Measurements from ENCODE around the gene FRRS1.

Gene FRRS1

GRCh38 chr1:99662539-99663080 is 103.8 kb downstream of the FRRS1 start:
- no peaks in the 10 kb centered on the region for H3K9me2 ChIP-seq (replicated peaks; ENCODE audit: insufficient read depth, low read length)
- H3K9ac ChIP-seq (ENCODE audit: low read length): no peak overlapping the region
- H3K27me3 ChIP-seq (ENCODE audit: low read length): no peaks in the 10 kb centered on the region
- H3F3A ChIP-seq (ENCODE audit: insufficient read depth): no peaks in the 10 kb centered on the region
- no peak overlapping the region for H2AFZ ChIP-seq (ENCODE audit: low read depth, low read length, severe bottlenecking)
- H3K4me2 ChIP-seq (ENCODE audit: low read depth, low read length, poor library complexity, severe bottlenecking): no peak overlapping the region
- TF ChIP-seq CTCF (IDR thresholded peaks at IDR 0.05; ENCODE audit: insufficient read depth, low read length, poor library complexity, severe bottlenecking): no peak
- no peak for TF ChIP-seq EZH2phosphoT487 (conservative IDR thresholded peaks at IDR 0.05; ENCODE audit: low read length)
- no peaks in the 10 kb centered on the region for H3K79me2 ChIP-seq (ENCODE audit: insufficient read depth, low read length)
- H3K9me3 ChIP-seq (ENCODE audit: insufficient read depth, low read length): no peaks in the 10 kb centered on the region
- no peak overlapping the region for H3K27ac ChIP-seq (ENCODE audit: low read depth, low read length)
- no peaks in the 10 kb centered on the region for H3K36me3 ChIP-seq (ENCODE audit: low read length)
- no peak overlapping the region for H3K4me3 ChIP-seq (ENCODE audit: insufficient read depth, low read length, poor library complexity, severe bottlenecking)
- no peaks in the 10 kb centered on the region for H4K20me1 ChIP-seq (ENCODE audit: low read depth, low read length)

GRCh38 chr1:99661780-99662179 is 104.7 kb downstream of the FRRS1 start:
- no peak overlapping the region for H3K27ac ChIP-seq (ENCODE audit: low read depth, low read length)
- no peaks in the 10 kb centered on the region for H3K36me3 ChIP-seq (ENCODE audit: low read length)
- no peak overlapping the region for H3K4me3 ChIP-seq (ENCODE audit: insufficient read depth, low read length, poor library complexity, severe bottlenecking)
- no peaks in the 10 kb centered on the region for H3K9me3 ChIP-seq (ENCODE audit: insufficient read depth, low read length)
- H4K20me1 ChIP-seq (ENCODE audit: low read depth, low read length): no peaks in the 10 kb centered on the region
- H3F3A ChIP-seq (ENCODE audit: insufficient read depth): no peaks in the 10 kb centered on the region
- H3K4me2 ChIP-seq (ENCODE audit: low read depth, low read length, poor library complexity, severe bottlenecking): no peak overlapping the region
- no peak overlapping the region for H2AFZ ChIP-seq (ENCODE audit: low read depth, low read length, severe bottlenecking)
- no peaks in the 10 kb centered on the region for H3K27me3 ChIP-seq (ENCODE audit: low read length)
- no peak for TF ChIP-seq CTCF (IDR thresholded peaks at IDR 0.05; ENCODE audit: insufficient read depth, low read length, poor library complexity, severe bottlenecking)
- TF ChIP-seq EZH2phosphoT487 (conservative IDR thresholded peaks at IDR 0.05; ENCODE audit: low read length): no peak
- H3K79me2 ChIP-seq (ENCODE audit: insufficient read depth, low read length): no peaks in the 10 kb centered on the region
- no peak overlapping the region for H3K9ac ChIP-seq (ENCODE audit: low read length)
- H3K9me2 ChIP-seq (replicated peaks; ENCODE audit: insufficient read depth, low read length): no peaks in the 10 kb centered on the region

- Histone ChIP-seq H2AFZ (ENCODE audit: low read depth, low read length, severe bottlenecking) (no peak overlapping the region), H3K9ac (ENCODE audit: low read length) (no peak overlapping the region), H3K36me3 (ENCODE audit: low read length) (no peaks in the 10 kb centered on the region), H3K27ac (ENCODE audit: low read depth, low read length) (no peak overlapping the region), H3K27me3 (ENCODE audit: low read length) (no peaks in the 10 kb centered on the region), H3K79me2 (ENCODE audit: insufficient read depth, low read length) (no peaks in the 10 kb centered on the region), H3K9me3 (ENCODE audit: insufficient read depth, low read length) (no peaks in the 10 kb centered on the region), H3K4me2 (ENCODE audit: low read depth, low read length, poor library complexity, severe bottlenecking) (no peak overlapping the region), H3K4me3 (ENCODE audit: insufficient read depth, low read length, poor library complexity, severe bottlenecking) (no peak overlapping the region), H4K20me1 (ENCODE audit: low read depth, low read length) (no peaks in the 10 kb centered on the region), H3K9me2 (replicated peaks; ENCODE audit: insufficient read depth, low read length) (no peaks in the 10 kb centered on the region), H3F3A (ENCODE audit: insufficient read depth) (no peaks in the 10 kb centered on the region)
- TF ChIP-seq CTCF (IDR thresholded peaks at IDR 0.05; ENCODE audit: insufficient read depth, low read length, poor library complexity, severe bottlenecking): no peak
- TF ChIP-seq EZH2phosphoT487 (conservative IDR thresholded peaks at IDR 0.05; ENCODE audit: low read length): no peak
These were observed 105.9 kb downstream of the FRRS1 start for GRCh38 chr1:99660496-99660895.
